Type B pancreatic cell (in vitro differentiated cells): ENCODE data around the gene COL4A1. TPM values are rescaled to one million over a fixed set of nuclear protein-coding genes. Genes with fewer than 3 reads are reported as not detected.
A peak's percentile ranks its signal among the peaks of the same experiment; 100 is the strongest.

Experiments
- DNase-seq: peaks from one replicate; pipeline ENCODE4 v3.0.0; 2021; ENCODE audit warnings: mixed read lengths; ENCODE audit not compliant: unreplicated experiment; ENCODE audit errors: extremely low spot score
- H3K27ac Mint-ChIP-seq: 2 replicates; pipeline ENCODE4 v1.8.0; 2021; ENCODE audit warnings: mild to moderate bottlenecking, mixed read lengths
- H3K27me3 Mint-ChIP-seq: 2 replicates; pipeline ENCODE4 v1.8.0; 2021; ENCODE audit warnings: mixed read lengths
- H3K36me3 Mint-ChIP-seq: 2 replicates; pipeline ENCODE4 v1.8.0; 2021; ENCODE audit warnings: mixed read lengths
- H3K4me1 Mint-ChIP-seq: one replicate; pipeline ENCODE4 v1.8.0; 2021; ENCODE audit warnings: mixed read lengths; ENCODE audit not compliant: unreplicated experiment
- H3K4me3 Mint-ChIP-seq: 2 replicates; pipeline ENCODE4 v1.8.0; 2021; ENCODE audit warnings: mild to moderate bottlenecking, mixed read lengths
- H3K9me3 Mint-ChIP-seq: 2 replicates; pipeline ENCODE4 v1.8.0; 2021; ENCODE audit warnings: mixed read lengths
- CTCF ChIP-seq: fragments of 200-600 bp; sonication (generic); conservative IDR thresholded peaks from 2 replicates; pipeline ENCODE4 v1.5.0; 2021; ENCODE audit warnings: antibody characterized with exemption, mild to moderate bottlenecking
- total RNA-seq: library from RNA; stranded (reverse); gene quantifications from 2 replicates; pipeline ENCODE4 v1.2.1, GENCODE V29; 2021; ENCODE audit warnings: low replicate concordance

The COL4A1 gene
- total RNA-seq, 1 donor from 2014 or later, result 83.6 TPM

- Mint-ChIP-seq H3K4me1 (peaks cover 6% of the 10 kb centered on the region), H3K27me3 (no peaks in the 10 kb centered on the region), H3K27ac (no peak overlapping the region), H3K4me3 (no peak overlapping the region), H3K36me3 (peaks cover 3% of the 10 kb centered on the region), H3K9me3 (no peaks in the 10 kb centered on the region)
- DNase-seq, result peak; percentile 57
- no peak for TF ChIP-seq CTCF
Measured at GRCh38 chr13:110152351-110152750, 154.6 kb downstream of the COL4A1 start.

GRCh38 chr13:110151462-110151861, 155.5 kb downstream of the COL4A1 start:
- DNase-seq, result peak; percentile 36
- H3K27me3 Mint-ChIP-seq, result no peaks in the 10 kb centered on the region
- no peak overlapping the region for H3K27ac Mint-ChIP-seq
- H3K4me1 Mint-ChIP-seq, result peaks cover 4% of the 10 kb centered on the region
- H3K36me3 Mint-ChIP-seq, result peaks cover 3% of the 10 kb centered on the region
- TF ChIP-seq CTCF, result no peak
- no peaks in the 10 kb centered on the region for H3K9me3 Mint-ChIP-seq
- H3K4me3 Mint-ChIP-seq, result no peak overlapping the region

GRCh38 chr13:110150384-110151101, 156.4 kb downstream of the COL4A1 start:
- Mint-ChIP-seq H3K36me3 (no peaks in the 10 kb centered on the region), H3K27me3 (no peaks in the 10 kb centered on the region), H3K4me1 (no peaks in the 10 kb centered on the region), H3K4me3 (no peak overlapping the region), H3K27ac (no peak overlapping the region), H3K9me3 (no peaks in the 10 kb centered on the region)
- DNase-seq, result peak; percentile 43
- no peak for TF ChIP-seq CTCF

- Mint-ChIP-seq H3K27ac (no peak overlapping the region), H3K27me3 (no peaks in the 10 kb centered on the region), H3K9me3 (peaks cover 1% of the 10 kb centered on the region), H3K4me3 (no peak overlapping the region), H3K4me1 (no peaks in the 10 kb centered on the region), H3K36me3 (no peaks in the 10 kb centered on the region)
- TF ChIP-seq CTCF, result no peak
- DNase-seq, result peak; percentile 8
Measured at GRCh38 chr13:110149036-110149435, 157.9 kb downstream of the COL4A1 start.

- TF ChIP-seq CTCF, result no peak
- Mint-ChIP-seq H3K9me3 (peaks cover 10% of the 10 kb centered on the region), H3K4me1 (peaks cover 10% of the 10 kb centered on the region), H3K4me3 (no peak overlapping the region), H3K36me3 (no peaks in the 10 kb centered on the region), H3K27ac (no peak overlapping the region), H3K27me3 (peaks cover 34% of the 10 kb centered on the region)
- no peak for DNase-seq
Measured at GRCh38 chr13:110140099-110140498, 166.9 kb downstream of the COL4A1 start.

GRCh38 chr13:110138700-110139036, 168.3 kb downstream of the COL4A1 start:
- TF ChIP-seq CTCF, result no peak
- Mint-ChIP-seq H3K9me3 (peaks cover 6% of the 10 kb centered on the region), H3K27me3 (peaks cover 38% of the 10 kb centered on the region), H3K4me3 (peak overlapping the region; percentile 74), H3K4me1 (peaks cover 14% of the 10 kb centered on the region), H3K36me3 (no peaks in the 10 kb centered on the region), H3K27ac (no peak overlapping the region)
- no peak for DNase-seq
